SJCRH30 (cell line): ENCODE data around the gene TOLLIP. TPM values are rescaled to one million over a fixed set of nuclear protein-coding genes. Genes with fewer than 3 reads are reported as not detected.

Source experiments
- DNase-seq, 2 experiments: peaks; one replicate each; pipeline ENCODE4 v3.0.0-alpha.2; 2015 to 2020
- H3K27ac ChIP-seq: fragments of 250-450 bp; sonication (Bioruptor Pico); 2 replicates; pipeline ENCODE4 v1.5.1; 2020; ENCODE audit warnings: mild to moderate bottlenecking, moderate library complexity
- H3K27me3 ChIP-seq: fragments of 250-450 bp; sonication (Bioruptor Pico); 2 replicates; pipeline ENCODE4 v1.5.1; 2020; ENCODE audit warnings: mild to moderate bottlenecking, moderate library complexity
- H3K36me3 ChIP-seq: fragments of 250-450 bp; sonication (Bioruptor Pico); 2 replicates; pipeline ENCODE4 v1.5.1; 2020; ENCODE audit warnings: mild to moderate bottlenecking, moderate library complexity
- H3K4me1 ChIP-seq: fragments of 250-450 bp; sonication (Bioruptor Pico); 2 replicates; pipeline ENCODE4 v1.5.1; 2020; ENCODE audit warnings: mild to moderate bottlenecking, moderate library complexity
- H3K4me3 ChIP-seq: fragments of 250-450 bp; sonication (Bioruptor Pico); 2 replicates; pipeline ENCODE4 v1.5.1; 2020; ENCODE audit warnings: mild to moderate bottlenecking, moderate library complexity
- H3K9me3 ChIP-seq: fragments of 250-450 bp; sonication (Bioruptor Pico); replicated peaks from 2 replicates; pipeline ENCODE4 v1.5.1; 2020; ENCODE audit warnings: mild to moderate bottlenecking, moderate library complexity
- total RNA-seq: library from RNA; depleted of rRNA; stranded (reverse); fragments of >200 nt; shearing (Covaris generic); gene quantifications from 2 replicates; pipeline ENCODE4 v1.2.3, GENCODE V29; 2014

Gene TOLLIP
- total RNA-seq, 1 experiment from 2014 or later, result 20.5 TPM

GRCh38 chr11:1308743-1309497 is 512 bp downstream of the TOLLIP start:
- Histone ChIP-seq H3K27ac (no peak overlapping the region), H3K36me3 (no peaks in the 10 kb centered on the region), H3K4me3 (peak overlapping the region; percentile 65), H3K4me1 (no peaks in the 10 kb centered on the region), H3K9me3 (no peaks in the 10 kb centered on the region; the same call in 1 of the 2 replicates), H3K27me3 (no peaks in the 10 kb centered on the region)
- DNase-seq, result peak in 1 of 2 experiments; percentile 24

GRCh38 chr11:1307998-1308742 is 1.3 kb downstream of the TOLLIP start:
- no peak for DNase-seq
- no peaks in the 10 kb centered on the region for H3K27me3 ChIP-seq
- H3K27ac ChIP-seq, result no peak overlapping the region
- H3K9me3 ChIP-seq, result no peaks in the 10 kb centered on the region; the same call in 1 of the 2 replicates
- H3K4me1 ChIP-seq, result no peaks in the 10 kb centered on the region
- no peaks in the 10 kb centered on the region for H3K36me3 ChIP-seq
- peak overlapping the region; percentile 65 for H3K4me3 ChIP-seq

- no peak for DNase-seq
- Histone ChIP-seq H3K36me3 (no peaks in the 10 kb centered on the region), H3K9me3 (no peaks in the 10 kb centered on the region; the same call in 1 of the 2 replicates), H3K4me3 (no peak overlapping the region), H3K27me3 (no peaks in the 10 kb centered on the region), H3K27ac (no peak overlapping the region), H3K4me1 (no peaks in the 10 kb centered on the region)
Observed at GRCh38 chr11:1307163-1307870, 2.1 kb downstream of the TOLLIP start.

GRCh38 chr11:1306186-1307162 is 3.0 kb downstream of the TOLLIP start:
- H3K4me1 ChIP-seq, result no peaks in the 10 kb centered on the region
- H3K36me3 ChIP-seq, result no peaks in the 10 kb centered on the region
- no peak overlapping the region for H3K27ac ChIP-seq
- DNase-seq, result no peak
- H3K27me3 ChIP-seq, result no peaks in the 10 kb centered on the region
- no peaks in the 10 kb centered on the region; the same call in 1 of the 2 replicates for H3K9me3 ChIP-seq
- H3K4me3 ChIP-seq, result no peak overlapping the region

- DNase-seq, result no peak
- Histone ChIP-seq H3K4me3 (no peak overlapping the region), H3K4me1 (no peaks in the 10 kb centered on the region), H3K27me3 (no peaks in the 10 kb centered on the region), H3K36me3 (no peaks in the 10 kb centered on the region), H3K9me3 (no peaks in the 10 kb centered on the region), H3K27ac (no peak overlapping the region)
Observed at GRCh38 chr11:1305501-1306056, 3.9 kb downstream of the TOLLIP start.

GRCh38 chr11:1305063-1305495 is 4.4 kb downstream of the TOLLIP start:
- H3K4me3 ChIP-seq, result no peak overlapping the region
- DNase-seq, result no peak
- H3K36me3 ChIP-seq, result no peaks in the 10 kb centered on the region
- H3K27ac ChIP-seq, result no peak overlapping the region
- H3K4me1 ChIP-seq, result no peaks in the 10 kb centered on the region
- H3K9me3 ChIP-seq, result no peaks in the 10 kb centered on the region
- H3K27me3 ChIP-seq, result no peaks in the 10 kb centered on the region

GRCh38 chr11:1304380-1304779 is 5.1 kb downstream of the TOLLIP start:
- Histone ChIP-seq H3K27ac (no peak overlapping the region), H3K4me1 (no peaks in the 10 kb centered on the region), H3K36me3 (0 out of 2 replicates have a peak, but pooled peaks cover 2% of the 10 kb centered on the region), H3K27me3 (no peaks in the 10 kb centered on the region), H3K4me3 (no peak overlapping the region), H3K9me3 (no peaks in the 10 kb centered on the region)
- no peak for DNase-seq

GRCh38 chr11:1303973-1304372 is 5.5 kb downstream of the TOLLIP start:
- H3K27ac ChIP-seq, result no peak overlapping the region

GRCh38 chr11:1303126-1303821 is 6.2 kb downstream of the TOLLIP start:
- no peak for DNase-seq
- H3K27me3 ChIP-seq, result no peaks in the 10 kb centered on the region
- no peak overlapping the region for H3K4me3 ChIP-seq
- H3K4me1 ChIP-seq, result no peaks in the 10 kb centered on the region
- H3K36me3 ChIP-seq, result 0 out of 2 replicates have a peak, but pooled peaks cover 2% of the 10 kb centered on the region
- H3K9me3 ChIP-seq, result no peaks in the 10 kb centered on the region
- H3K27ac ChIP-seq, result no peak overlapping the region

More at GRCh38 chr11:1303973-1304372, 5.5 kb downstream of the TOLLIP start:
- H3K36me3 ChIP-seq, result 0 out of 2 replicates have a peak, but pooled peaks cover 2% of the 10 kb centered on the region
- H3K4me3 ChIP-seq, result no peak overlapping the region
- H3K4me1 ChIP-seq, result no peaks in the 10 kb centered on the region
- DNase-seq, result no peak
- no peaks in the 10 kb centered on the region for H3K9me3 ChIP-seq
- H3K27me3 ChIP-seq, result no peaks in the 10 kb centered on the region

- Histone ChIP-seq H3K9me3 (no peaks in the 10 kb centered on the region), H3K27me3 (no peaks in the 10 kb centered on the region), H3K4me1 (no peaks in the 10 kb centered on the region), H3K27ac (no peak overlapping the region), H3K36me3 (0 out of 2 replicates have a peak, but pooled peaks cover 2% of the 10 kb centered on the region), H3K4me3 (no peak overlapping the region)
- no peak for DNase-seq
Observed at GRCh38 chr11:1302461-1303125, 6.8 kb downstream of the TOLLIP start.

- DNase-seq, result no peak
- Histone ChIP-seq H3K4me1 (no peaks in the 10 kb centered on the region), H3K27me3 (no peaks in the 10 kb centered on the region), H3K4me3 (no peak overlapping the region), H3K27ac (no peak overlapping the region), H3K9me3 (no peaks in the 10 kb centered on the region), H3K36me3 (0 out of 2 replicates have a peak, but pooled peaks cover 2% of the 10 kb centered on the region)
Observed at GRCh38 chr11:1302041-1302460, 7.4 kb downstream of the TOLLIP start.

GRCh38 chr11:1301220-1302000 is 8.0 kb downstream of the TOLLIP start:
- Histone ChIP-seq H3K27me3 (no peaks in the 10 kb centered on the region), H3K9me3 (no peaks in the 10 kb centered on the region), H3K27ac (no peak overlapping the region), H3K36me3 (0 out of 2 replicates have a peak, but pooled peaks cover 2% of the 10 kb centered on the region), H3K4me3 (no peak overlapping the region), H3K4me1 (no peaks in the 10 kb centered on the region)
- DNase-seq, result no peak
